ENCODE results near the gene INTS2. TPM values are rescaled to one million over a fixed set of nuclear protein-coding genes. Genes with fewer than 3 reads are reported as not detected.
"Not testable (repeated sequence)": the region's sequence is repeated elsewhere in the genome, so short reads cannot be mapped to it uniquely, and the experiment has no call there.

INTS2 gene
- total RNA-seq, 4 donors from 2014 or later = 3.3 to 12.0 (median 6.1) TPM

DNA sequence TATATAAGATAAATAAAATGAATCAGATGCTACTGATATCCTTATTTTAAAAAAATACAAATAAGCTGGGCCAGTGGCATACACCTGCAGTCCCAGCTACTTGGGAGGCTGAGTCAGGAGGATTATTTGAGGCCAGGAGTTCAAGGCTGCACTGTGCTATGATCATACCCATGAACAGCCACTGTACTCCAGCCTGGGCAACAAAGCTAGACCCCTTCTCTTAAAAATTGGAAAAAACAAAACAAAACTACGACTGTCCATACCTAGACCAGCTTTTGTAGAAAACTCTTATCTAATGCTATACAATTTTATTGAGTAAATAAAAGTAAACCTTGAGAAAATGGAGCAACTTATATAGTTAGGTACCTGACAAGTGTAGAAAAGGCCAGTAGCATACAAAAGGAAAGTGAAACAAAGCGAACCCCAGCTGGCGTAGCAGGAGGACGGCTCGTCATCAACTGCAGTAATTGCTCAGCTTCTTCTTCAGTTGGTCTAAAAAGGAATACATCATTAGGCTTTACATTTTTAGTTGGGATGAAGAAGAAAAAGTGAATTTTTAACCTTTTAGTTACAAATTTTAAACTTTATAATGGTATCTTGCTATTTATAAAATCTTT lies 23.6 kb downstream of the INTS2 start:
- no peaks in the 10 kb centered on the region for H3K4me1 ChIP-seq
- DNase-seq (no peak), ATAC-seq (no peak)
- H3K9me3 ChIP-seq = no peaks in the 10 kb centered on the region
- in situ Hi-C loops (cut with MboI; ENCODE audit: low sequenced_read_pairs in 4 of 4) = no loop called here
- intact Hi-C loops (cut with DNase I; ENCODE audit: low total_unique reads) = no loop called here
- no peaks in the 10 kb centered on the region for H3K27me3 ChIP-seq
- H3K27ac ChIP-seq = no peak overlapping the region
- H3K4me3 ChIP-seq = no peak overlapping the region
- H3K36me3 ChIP-seq = peaks cover 3 to 66% of the 10 kb centered on the region in 2 donors
- TF ChIP-seq, protein P1, sequence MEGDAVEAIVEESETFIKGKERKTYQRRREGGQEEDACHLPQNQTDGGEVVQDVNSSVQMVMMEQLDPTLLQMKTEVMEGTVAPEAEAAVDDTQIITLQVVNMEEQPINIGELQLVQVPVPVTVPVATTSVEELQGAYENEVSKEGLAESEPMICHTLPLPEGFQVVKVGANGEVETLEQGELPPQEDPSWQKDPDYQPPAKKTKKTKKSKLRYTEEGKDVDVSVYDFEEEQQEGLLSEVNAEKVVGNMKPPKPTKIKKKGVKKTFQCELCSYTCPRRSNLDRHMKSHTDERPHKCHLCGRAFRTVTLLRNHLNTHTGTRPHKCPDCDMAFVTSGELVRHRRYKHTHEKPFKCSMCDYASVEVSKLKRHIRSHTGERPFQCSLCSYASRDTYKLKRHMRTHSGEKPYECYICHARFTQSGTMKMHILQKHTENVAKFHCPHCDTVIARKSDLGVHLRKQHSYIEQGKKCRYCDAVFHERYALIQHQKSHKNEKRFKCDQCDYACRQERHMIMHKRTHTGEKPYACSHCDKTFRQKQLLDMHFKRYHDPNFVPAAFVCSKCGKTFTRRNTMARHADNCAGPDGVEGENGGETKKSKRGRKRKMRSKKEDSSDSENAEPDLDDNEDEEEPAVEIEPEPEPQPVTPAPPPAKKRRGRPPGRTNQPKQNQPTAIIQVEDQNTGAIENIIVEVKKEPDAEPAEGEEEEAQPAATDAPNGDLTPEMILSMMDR (IDR thresholded peaks at IDR 0.05 in 4 of 5, conservative IDR thresholded peaks at IDR 0.05 in 1 of 5) = no peak
- TF ChIP-seq POLR2A (IDR thresholded peaks at IDR 0.05) = no peak

GRCh38 chr17:61903251-61903650 lies 24.5 kb downstream of the INTS2 start:
- no peaks in the 10 kb centered on the region for H3K4me1 ChIP-seq
- in situ Hi-C loops (cut with MboI; ENCODE audit: low sequenced_read_pairs in 4 of 4) (no loop called here), intact Hi-C loops (cut with DNase I; ENCODE audit: low total_unique reads) (no loop called here)
- no peaks in the 10 kb centered on the region for H3K27me3 ChIP-seq
- H3K9me3 ChIP-seq = no peaks in the 10 kb centered on the region
- no peak for DNase-seq
- no peak overlapping the region for H3K4me3 ChIP-seq
- peaks cover 3 to 75% of the 10 kb centered on the region in 2 donors for H3K36me3 ChIP-seq
- no peak overlapping the region for H3K27ac ChIP-seq
- TF ChIP-seq POLR2A (IDR thresholded peaks at IDR 0.05) = no peak
- TF ChIP-seq, protein P1 (IDR thresholded peaks at IDR 0.05 in 4 of 5, conservative IDR thresholded peaks at IDR 0.05 in 1 of 5) = no peak
- no peak for ATAC-seq

DNA sequence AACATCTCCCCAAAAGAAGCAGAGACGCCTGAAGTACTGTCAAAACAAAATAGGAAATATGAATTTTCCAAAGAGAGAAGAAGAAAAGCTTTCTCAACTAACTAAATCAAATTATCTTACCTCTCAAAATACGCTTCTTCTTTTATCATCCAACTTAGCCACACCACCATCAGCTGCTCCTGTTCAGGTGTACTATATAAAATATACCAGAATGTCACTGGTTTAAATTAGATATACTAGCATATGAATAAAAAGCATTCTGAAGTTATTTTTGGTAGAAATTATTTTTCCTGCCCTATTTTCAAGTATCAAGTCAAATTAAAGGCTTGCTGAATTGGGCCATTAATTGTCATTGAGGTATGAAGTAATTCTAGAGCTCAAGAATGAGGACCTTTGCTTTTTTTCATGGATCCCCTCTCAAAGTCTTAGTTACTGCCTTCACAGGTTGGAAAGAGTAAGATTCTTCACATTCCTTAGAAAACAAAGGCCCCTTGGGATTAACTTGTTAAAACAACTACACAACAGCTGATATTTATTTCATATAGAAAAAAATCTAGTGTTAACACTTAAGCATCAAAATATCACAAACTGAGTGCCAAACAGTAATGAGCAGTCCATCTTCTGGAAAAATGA lies 30.1 kb downstream of the INTS2 start:
- no peak for TF ChIP-seq POLR2A (IDR thresholded peaks at IDR 0.05)
- TF ChIP-seq, protein P1 (IDR thresholded peaks at IDR 0.05 in 4 of 5, conservative IDR thresholded peaks at IDR 0.05 in 1 of 5) = no peak
- H3K36me3 ChIP-seq = peaks cover 0 to 51% of the 10 kb centered on the region in 2 donors
- intact Hi-C loops (cut with DNase I; ENCODE audit: low total_unique reads) = no loop called here
- in situ Hi-C loops (cut with MboI; ENCODE audit: low sequenced_read_pairs in 4 of 4) = no loop called here
- no peak overlapping the region for H3K4me3 ChIP-seq
- no peaks in the 10 kb centered on the region for H3K9me3 ChIP-seq
- no peaks in the 10 kb centered on the region for H3K4me1 ChIP-seq
- ATAC-seq (no peak), DNase-seq (no peak)
- H3K27ac ChIP-seq = no peak overlapping the region
- no peaks in the 10 kb centered on the region for H3K27me3 ChIP-seq

DNA sequence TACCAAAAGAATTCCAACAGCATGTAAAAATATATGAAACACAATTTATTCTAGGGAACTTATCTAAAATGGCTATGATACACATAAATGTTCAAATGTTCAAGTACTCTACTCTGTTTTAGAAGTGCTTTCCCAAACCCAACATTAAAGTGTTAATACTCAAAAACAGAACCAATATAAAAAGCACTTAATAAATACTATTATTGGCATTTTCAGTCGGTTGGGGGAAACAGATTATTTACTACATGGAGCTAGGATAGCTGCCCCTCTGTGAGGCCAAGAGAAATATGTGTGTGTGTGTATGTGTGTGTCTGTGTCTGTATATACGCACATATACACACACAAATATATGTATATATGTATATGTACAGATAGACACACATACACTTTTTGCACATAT lies 32.4 kb downstream of the INTS2 start:
- Histone ChIP-seq H3K27me3 (no peaks in the 10 kb centered on the region), H3K9me3 (no peaks in the 10 kb centered on the region), H3K27ac (no peak overlapping the region), H3K4me1 (no peaks in the 10 kb centered on the region), H3K4me3 (no peak overlapping the region), H3K36me3 (peaks cover 0 to 55% of the 10 kb centered on the region in 2 donors)
- intact Hi-C loops (cut with DNase I; ENCODE audit: low total_unique reads) = no loop called here
- DNase-seq (no peak), ATAC-seq (no peak)
- in situ Hi-C loops (cut with MboI; ENCODE audit: low sequenced_read_pairs in 4 of 4) = no loop called here
- TF ChIP-seq, protein P1 (IDR thresholded peaks at IDR 0.05 in 4 of 5, conservative IDR thresholded peaks at IDR 0.05 in 1 of 5) = no peak
- no peak for TF ChIP-seq POLR2A (IDR thresholded peaks at IDR 0.05)

- H3K27ac ChIP-seq = not testable (repeated sequence)
These were observed 33.5 kb downstream of the INTS2 start for GRCh38 chr17:61894310-61894709.

DNA sequence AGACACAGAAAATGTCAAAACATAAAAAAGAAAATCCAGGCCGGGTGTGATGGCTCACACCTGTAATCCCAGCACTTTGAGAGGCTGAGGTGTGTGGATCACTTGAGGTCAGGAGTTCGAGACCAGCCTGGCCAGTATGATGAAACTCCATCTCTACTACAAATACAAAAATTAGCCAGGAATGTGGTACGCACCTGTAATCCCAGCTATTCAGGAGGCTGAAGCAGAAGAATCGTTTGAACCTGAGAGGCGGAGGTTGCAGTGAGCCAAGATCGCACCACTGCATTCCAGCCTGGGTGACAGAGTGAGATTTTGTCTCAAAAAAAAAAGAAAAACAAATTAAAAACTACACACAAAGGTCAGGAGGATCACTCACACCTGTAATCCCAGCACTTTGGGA lies 40.0 kb downstream of the INTS2 start:
- ATAC-seq; H3K4me3 ChIP-seq; H3K27me3 ChIP-seq; DNase-seq; H3K4me1 ChIP-seq; intact Hi-C loops (cut with DNase I; ENCODE audit: low total_unique reads); H3K9me3 ChIP-seq; in situ Hi-C loops (cut with MboI; ENCODE audit: low sequenced_read_pairs in 4 of 4); H3K27ac ChIP-seq: not testable (repeated sequence)
- peaks cover 0 to 72% of the 10 kb centered on the region in 2 donors for H3K36me3 ChIP-seq

More at GRCh38 chr17:61894310-61894709, 33.5 kb downstream of the INTS2 start:
- H3K9me3 ChIP-seq; H3K4me1 ChIP-seq; H3K4me3 ChIP-seq; intact Hi-C loops (cut with DNase I; ENCODE audit: low total_unique reads); H3K27me3 ChIP-seq; ATAC-seq; in situ Hi-C loops (cut with MboI; ENCODE audit: low sequenced_read_pairs in 4 of 4); DNase-seq: not testable (repeated sequence)
- H3K36me3 ChIP-seq = peaks cover 0 to 57% of the 10 kb centered on the region in 2 donors

- H3K27ac ChIP-seq; H3K4me3 ChIP-seq; ATAC-seq; H3K4me1 ChIP-seq; H3K9me3 ChIP-seq; DNase-seq; in situ Hi-C loops (cut with MboI; ENCODE audit: low sequenced_read_pairs in 4 of 4); intact Hi-C loops (cut with DNase I; ENCODE audit: low total_unique reads); H3K27me3 ChIP-seq: not testable (repeated sequence)
- H3K36me3 ChIP-seq = peaks cover 0 to 75% of the 10 kb centered on the region in 2 donors
These were observed 41.9 kb downstream of the INTS2 start for GRCh38 chr17:61885865-61886264.

Measured in gastrocnemius medialis (tissue), 4 donors.